Activated CD4-positive, alpha-beta T cell treated with anti-CD3 and anti-CD28 coated beads, Interleukin-2, Interleukin-6, amounts not matched to agents 100 ng/mL and 50 ng/mL, durations not matched to agents 16 hours and 8 hours (primary cell): Measurements from ENCODE around the gene NBDY.
A peak's percentile ranks its signal among the peaks of the same experiment; 100 is the strongest.
"Not testable (repeated sequence)": the region's sequence is repeated elsewhere in the genome, so short reads cannot be mapped to it uniquely, and the experiment has no call there.

Experiments used
- DNase-seq: peaks from one replicate; pipeline ENCODE4 v3.0.0-alpha.2; 2020

Gene NBDY

GRCh38 chrX:56729152-56729850 is at the start of gene NBDY:
NBDY (plus strand) TSS chrX:56729243; CDS start chrX:56729354, 111 bp downstream.
- peak; percentile 46 for DNase-seq

- not testable (repeated sequence) for DNase-seq
These were observed 24.5 kb upstream of the NBDY start for GRCh38 chrX:56704530-56704929.

- DNase-seq = peak; percentile 56
These were observed 2.4 kb upstream of the NBDY start for GRCh38 chrX:56726605-56727004.

- no peak for DNase-seq
These were observed 1.5 kb upstream of the NBDY start for GRCh38 chrX:56727531-56727930.

GRCh38 chrX:56728321-56728720 is 722 bp upstream of the NBDY start:
- DNase-seq = no peak

GRCh38 chrX:56728752-56729151 is 291 bp upstream of the NBDY start:
- no peak for DNase-seq

GRCh38 chrX:56733459-56734046 is 4.5 kb downstream of the NBDY start:
- DNase-seq = peak; percentile 64

GRCh38 chrX:56736219-56736618 is 7.2 kb downstream of the NBDY start:
- no peak for DNase-seq

- no peak for DNase-seq
These were observed 9.6 kb downstream of the NBDY start for GRCh38 chrX:56738670-56739069.

GRCh38 chrX:56744996-56745395 is 16.0 kb downstream of the NBDY start:
- no peak for DNase-seq

- no peak for DNase-seq
These were observed 18.0 kb downstream of the NBDY start for GRCh38 chrX:56746996-56747395.

GRCh38 chrX:56751071-56751470 is 22.0 kb downstream of the NBDY start:
- DNase-seq = no peak

- no peak for DNase-seq
These were observed 28.3 kb downstream of the NBDY start for GRCh38 chrX:56757327-56757726.

GRCh38 chrX:56758456-56758855 is 29.4 kb downstream of the NBDY start:
- no peak for DNase-seq

GRCh38 chrX:56759736-56760409 is 30.8 kb downstream of the NBDY start:
- no peak for DNase-seq

- DNase-seq = not testable (repeated sequence)
These were observed 31.5 kb downstream of the NBDY start for GRCh38 chrX:56760410-56761124.

- no peak for DNase-seq
These were observed 32.1 kb downstream of the NBDY start for GRCh38 chrX:56761167-56761566.

GRCh38 chrX:56762220-56762619 is 33.2 kb downstream of the NBDY start:
- DNase-seq = peak; percentile 47

GRCh38 chrX:56762707-56763555 is 33.9 kb downstream of the NBDY start:
- DNase-seq = no peak

- peak; percentile 83 for DNase-seq
These were observed 34.6 kb downstream of the NBDY start for GRCh38 chrX:56763556-56764152.

GRCh38 chrX:56764153-56764974 is 35.3 kb downstream of the NBDY start:
- DNase-seq = peak; percentile 92
